Left renal pelvis (tissue), 4 donors: Measurements from ENCODE around the gene FAM185A. TPM values are rescaled to one million over a fixed set of nuclear protein-coding genes. Genes with fewer than 3 reads are reported as not detected.

Source experiments
- polyA plus RNA-seq, 4 donors: library from polyadenylated mRNA; unstranded; fragments of 120-200 nt; gene quantifications; one replicate each; pipeline ENCODE4 v1.2.1, GENCODE V29; 2013; ENCODE audit not compliant: insufficient read length in 4 of 4

The FAM185A gene
- polyA plus RNA-seq, 4 donors, result 7.8 to 12.9 (median 11.1) TPM

Other genes starting within 250 kb of the FAM185A start
- gene RASA4B, start 231.2 kb upstream of the FAM185A start, polyA plus RNA-seq, result 10 to 100 TPM in 2 of 4 donors, 1 to 10 TPM in 2; 7.3 to 18.3 (median 8.9) TPM
- 10 to 100 TPM in 2 of 4 donors, 1 to 10 TPM in 2; 3.0 to 23.0 (median 7.8) TPM for gene UPK3BL2, start 205.3 kb upstream of the FAM185A start, polyA plus RNA-seq
- gene SPDYE2, start 197.8 kb upstream of the FAM185A start, polyA plus RNA-seq, result 10 to 100 TPM in 1 of 4 donors, 1 to 10 TPM in 3; 2.4 to 10.7 (median 4.6) TPM
- 100 to 1,000 TPM in 1 of 4 donors, 10 to 100 TPM in 3; 54.2 to 106 (median 76.6) TPM for gene POLR2J3, start 176.4 kb upstream of the FAM185A start, polyA plus RNA-seq
- 10 to 100 TPM; 27.8 to 48.7 (median 32.8) TPM for gene RASA4, start 132.2 kb upstream of the FAM185A start, polyA plus RNA-seq
- 10 to 100 TPM in 2 of 4 donors, 1 to 10 TPM in 2; 4.8 to 20.2 (median 12.0) TPM for gene UPK3BL1, start 106.2 kb upstream of the FAM185A start, polyA plus RNA-seq
- gene SPDYE2B, start 98.7 kb upstream of the FAM185A start, polyA plus RNA-seq, result 1 to 10 TPM in 1 of 4 donors, under 1 TPM in 3; 0.31 to 1.6 (median 0.56) TPM
- 1 to 10 TPM in 2 of 4 donors, under 1 TPM in 2; 0.73 to 2.6 (median 1.1) TPM for gene POLR2J2, start 77.3 kb upstream of the FAM185A start, polyA plus RNA-seq
- gene LRRC17, start 164.0 kb downstream of the FAM185A start, polyA plus RNA-seq, result 100 to 1,000 TPM in 2 of 4 donors, 10 to 100 TPM in 2; 64.3 to 181 (median 104) TPM